Suppressor macrophage treated with lipopolysaccharide for 4 hours (primary cell): ENCODE results near the gene POLR1D.

Experiments used
- DNase-seq: peaks from one replicate; pipeline ENCODE4 v3.0.0-alpha.2; 2020

POLR1D gene

GRCh38 chr13:27621366-27622101 lies at the start of gene POLR1D:
Gene POLR1D (plus strand): TSS chr13:27621892. CDS start chr13:27621984, 92 bp downstream.
- DNase-seq: peak; percentile 86

- DNase-seq: no peak
Observed at GRCh38 chr13:27572234-27572901, 49.3 kb upstream of the POLR1D start.

GRCh38 chr13:27573265-27573664 lies 48.4 kb upstream of the POLR1D start:
- peak; percentile 24 for DNase-seq

GRCh38 chr13:27574661-27575060 lies 47.0 kb upstream of the POLR1D start:
- no peak for DNase-seq

- DNase-seq: no peak
Observed at GRCh38 chr13:27578121-27579030, 43.3 kb upstream of the POLR1D start.

GRCh38 chr13:27583645-27584044 lies 38.0 kb upstream of the POLR1D start:
- DNase-seq: no peak

- DNase-seq: no peak
Observed at GRCh38 chr13:27587095-27587746, 34.5 kb upstream of the POLR1D start.

GRCh38 chr13:27588405-27588804 lies 33.3 kb upstream of the POLR1D start:
- DNase-seq: no peak

GRCh38 chr13:27592865-27593264 lies 28.8 kb upstream of the POLR1D start:
- DNase-seq: no peak

- DNase-seq: no peak
Observed at GRCh38 chr13:27593267-27593666, 28.4 kb upstream of the POLR1D start.

- no peak for DNase-seq
Observed at GRCh38 chr13:27595055-27595811, 26.5 kb upstream of the POLR1D start.

- no peak for DNase-seq
Observed at GRCh38 chr13:27599096-27599495, 22.6 kb upstream of the POLR1D start.

- DNase-seq: no peak
Observed at GRCh38 chr13:27599845-27600553, 21.7 kb upstream of the POLR1D start.

GRCh38 chr13:27600711-27601110 lies 21.0 kb upstream of the POLR1D start:
- DNase-seq: no peak

- DNase-seq: no peak
Observed at GRCh38 chr13:27601208-27601607, 20.5 kb upstream of the POLR1D start.

GRCh38 chr13:27601803-27602202 lies 19.9 kb upstream of the POLR1D start:
- no peak for DNase-seq

GRCh38 chr13:27605099-27605498 lies 16.6 kb upstream of the POLR1D start:
- DNase-seq: no peak

GRCh38 chr13:27605610-27606200 lies 16.0 kb upstream of the POLR1D start:
- peak; percentile 19 for DNase-seq

- peak; percentile 69 for DNase-seq
Observed at GRCh38 chr13:27607125-27607524, 14.6 kb upstream of the POLR1D start.

- no peak for DNase-seq
Observed at GRCh38 chr13:27613628-27614027, 8.1 kb upstream of the POLR1D start.

GRCh38 chr13:27617881-27618321 lies 3.8 kb upstream of the POLR1D start:
- no peak for DNase-seq
